WI38 (cell line): Measurements from ENCODE around the gene OSBPL9.

ENCODE experiments used
- H3K4me3 ChIP-seq: 2 replicates; pipeline ENCODE4 v1.5.1; 2011; ENCODE audit warnings: low read depth, mild to moderate bottlenecking, control low read depth, low read length
- CTCF ChIP-seq: IDR thresholded peaks from 2 replicates; pipeline ENCODE4 v1.5.1; 2012; ENCODE audit warnings: low read depth, mild to moderate bottlenecking, control low read depth, low read length

The OSBPL9 gene

GRCh38 chr1:51610637-51611036 is 6.3 kb upstream of the OSBPL9 start:
- no peak for TF ChIP-seq CTCF
- no peak overlapping the region for H3K4me3 ChIP-seq

GRCh38 chr1:51612447-51612961 is 4.4 kb upstream of the OSBPL9 start:
- H3K4me3 ChIP-seq: no peak overlapping the region
- no peak for TF ChIP-seq CTCF

- H3K4me3 ChIP-seq: no peak overlapping the region
- TF ChIP-seq CTCF: no peak
Measured at GRCh38 chr1:51615780-51616291, 1.1 kb upstream of the OSBPL9 start.

- no peak for TF ChIP-seq CTCF
- no peak overlapping the region; the same call in 1 of the 2 replicates for H3K4me3 ChIP-seq
Measured at GRCh38 chr1:51616490-51616889, 402 bp upstream of the OSBPL9 start.

GRCh38 chr1:51618715-51619114 is 1.8 kb downstream of the OSBPL9 start:
- TF ChIP-seq CTCF: no peak
- no peak overlapping the region for H3K4me3 ChIP-seq

- no peak overlapping the region for H3K4me3 ChIP-seq
- TF ChIP-seq CTCF: no peak
Measured at GRCh38 chr1:51620470-51620869, 3.6 kb downstream of the OSBPL9 start.

- no peak for TF ChIP-seq CTCF
- H3K4me3 ChIP-seq: no peak overlapping the region
Measured at GRCh38 chr1:51621161-51621560, 4.3 kb downstream of the OSBPL9 start.
